SK-N-SH (cell line): ENCODE data around the gene SLC40A1. TPM values are rescaled to one million over a fixed set of nuclear protein-coding genes. Genes with fewer than 3 reads are reported as not detected.

Source experiments
- CTCF ChIA-PET: fragments of 300-600, 350-600 bp; formaldehyde crosslinking; extraction: SDS; loops from one replicate; lab custom pipeline; 2021; lab: Yijun Ruan, JAX
- POLR2A ChIA-PET: fragments of 350-600 bp; sonication (Branson Sonifier 250); formaldehyde crosslinking; extraction: SDS; loops from one replicate; lab custom pipeline; 2020; ENCODE audit warnings: antibody characterized with exemption, inconsistent platforms; lab: Yijun Ruan, JAX
- DNase-seq: peaks from one replicate; pipeline ENCODE4 v3.0.0; 2012
- H2AFZ ChIP-seq: fragments of 200-600 bp; sonication (generic); 2 replicates; pipeline ENCODE4 v1.8.1; 2016; ENCODE audit warnings: antibody characterized with exemption, mild to moderate bottlenecking, low read depth
- H3F3A ChIP-seq: fragments of 200-600 bp; sonication (generic); replicated peaks from 2 replicates; pipeline ENCODE3; 2016; ENCODE audit warnings: antibody characterized with exemption, mild to moderate bottlenecking; ENCODE audit not compliant: insufficient read depth
- H3K27ac ChIP-seq, 2 experiments: fragments of 200-500 bp in 1 of 2; fragments of 200-600 bp in 1 of 2; sonication (Bioruptor generic) in 1 of 2; sonication (generic), shearing (Covaris generic) in 1 of 2; 2 replicates each; pipeline versions ENCODE4 v1.5.1 to v1.6.1; 2014 to 2016; ENCODE audit warnings: low read depth in 2 of 2, inconsistent platforms in 1 of 2, low read length in 1 of 2, mild to moderate bottlenecking in 1 of 2, mixed read lengths in 1 of 2
- H3K27me3 ChIP-seq: fragments of 200-600 bp; sonication (generic), shearing (Covaris generic); 2 replicates; pipeline ENCODE4 v1.6.1; 2016; ENCODE audit warnings: mixed run types; ENCODE audit not compliant: insufficient read depth
- H3K36me3 ChIP-seq, 2 experiments: fragments of 200-500 bp in 1 of 2; fragments of 200-600 bp in 1 of 2; sonication (Bioruptor generic) in 1 of 2; sonication (generic) in 1 of 2; replicated peaks in 1 of 2; 2 replicates each; pipeline versions ENCODE3 to v1.5.1; 2014 to 2016; ENCODE audit warnings: low read length in 1 of 2, mild to moderate bottlenecking in 1 of 2; ENCODE audit not compliant: insufficient read depth in 2 of 2, control insufficient read depth in 1 of 2
- H3K4me1 ChIP-seq, 2 experiments: fragments of 200-500 bp in 1 of 2; fragments of 200-600 bp in 1 of 2; sonication (Bioruptor generic) in 1 of 2; sonication (generic), shearing (Covaris generic) in 1 of 2; 2 replicates each; pipeline versions ENCODE4 v1.5.1 to v1.6.1; 2014 to 2016; ENCODE audit warnings: low read depth in 1 of 2, low read length in 1 of 2, mixed run types in 1 of 2; ENCODE audit not compliant: insufficient read depth in 2 of 2, control insufficient read depth in 1 of 2
- H3K4me2 ChIP-seq: fragments of 200-600 bp; sonication (generic), shearing (Covaris generic); 2 replicates; pipeline ENCODE4 v1.6.1; 2017; ENCODE audit warnings: mixed run types
- H3K4me3 ChIP-seq, 2 experiments: fragments of 200-500 bp in 1 of 2; fragments of 200-600 bp in 1 of 2; sonication (Bioruptor generic) in 1 of 2; sonication (generic), shearing (Covaris generic) in 1 of 2; 2 replicates each; pipeline versions ENCODE4 v1.5.1 to v1.8.1; 2014 to 2016; ENCODE audit warnings: low read depth in 2 of 2, inconsistent platforms in 1 of 2, low read length in 1 of 2, mild to moderate bottlenecking in 1 of 2, mixed read lengths in 1 of 2, moderate library complexity in 1 of 2
- H3K79me2 ChIP-seq: fragments of 200-600 bp; sonication (generic); 2 replicates; pipeline ENCODE4 v1.8.1; 2017; ENCODE audit warnings: mild to moderate bottlenecking; ENCODE audit not compliant: insufficient read depth
- H3K9ac ChIP-seq: fragments of 200-600 bp; sonication (generic); 2 replicates; pipeline ENCODE4 v1.6.1; 2017; ENCODE audit warnings: mixed run types
- H3K9me2 ChIP-seq: fragments of 200-600 bp; sonication (generic); 2 replicates; pipeline ENCODE4 v1.6.1; 2017; ENCODE audit warnings: mixed run types
- H3K9me3 ChIP-seq: fragments of 200-600 bp; sonication (generic); 2 replicates; pipeline ENCODE4 v1.6.1; 2017; ENCODE audit warnings: mixed run types, mild to moderate bottlenecking, moderate library complexity
- H4K20me1 ChIP-seq: fragments of 200-600 bp; sonication (generic); 2 replicates; pipeline ENCODE4 v1.6.1; 2017; ENCODE audit warnings: mild to moderate bottlenecking, mixed run types; ENCODE audit not compliant: insufficient read depth
- ELF1 ChIP-seq: IDR thresholded peaks from 2 replicates; pipeline ENCODE4 v1.4.0; 2012
- EP300 ChIP-seq, 2 experiments: IDR thresholded peaks; 2 replicates each; pipeline versions ENCODE4 v1.4.0 to v1.6.1; 2012; ENCODE audit warnings: borderline replicate concordance in 1 of 2, low read depth in 1 of 2, low read length in 1 of 2
- FOXJ3 ChIP-seq: sonication (generic); formaldehyde crosslinking; IDR thresholded peaks from 2 replicates; pipeline ENCODE4 v1.5.1; 2020; ENCODE audit warnings: mild to moderate bottlenecking, missing genetic modification reagents
- FOXM1 ChIP-seq: IDR thresholded peaks from 2 replicates; pipeline ENCODE4 v1.4.0; 2012; ENCODE audit warnings: low read depth, mild to moderate bottlenecking
- GATA2 ChIP-seq: sonication (generic); formaldehyde crosslinking; IDR thresholded peaks from 2 replicates; pipeline ENCODE4 v1.5.0; 2020; ENCODE audit warnings: mild to moderate bottlenecking, missing genetic modification reagents
- JUND ChIP-seq: IDR thresholded peaks from 2 replicates; pipeline ENCODE4 v1.4.0; 2012
- MEF2A ChIP-seq: IDR thresholded peaks from 2 replicates; pipeline ENCODE4 v1.4.0; 2012; ENCODE audit warnings: low read depth, borderline replicate concordance
- MXI1 ChIP-seq: IDR thresholded peaks from 2 replicates; pipeline ENCODE4 v1.6.1; 2012; ENCODE audit warnings: mild to moderate bottlenecking, low read depth, low read length, improper control_type of control experiment
- NFIC ChIP-seq: IDR thresholded peaks from 2 replicates; pipeline ENCODE4 v1.4.0; 2012; ENCODE audit warnings: borderline replicate concordance
- POLR2AphosphoS5 ChIP-seq: IDR thresholded peaks from 2 replicates; pipeline ENCODE4 v1.6.1; 2012; ENCODE audit warnings: low read depth, low read length
- RFX5 ChIP-seq: IDR thresholded peaks from 2 replicates; pipeline ENCODE4 v1.6.1; 2012; ENCODE audit warnings: mild to moderate bottlenecking, improper control_type of control experiment, low read length
- SIN3A ChIP-seq: IDR thresholded peaks from 2 replicates; pipeline ENCODE4 v1.6.1; 2012; ENCODE audit warnings: low read depth, mild to moderate bottlenecking, low read length, moderate library complexity, borderline replicate concordance
- SMC3 ChIP-seq: IDR thresholded peaks from 2 replicates; pipeline ENCODE4 v1.6.1; 2012; ENCODE audit warnings: low read depth, low read length, improper control_type of control experiment
- TCF12 ChIP-seq: IDR thresholded peaks from 2 replicates; pipeline ENCODE4 v1.4.0; 2012
- TEAD4 ChIP-seq: IDR thresholded peaks from 2 replicates; pipeline ENCODE4 v1.4.0; 2012; ENCODE audit warnings: mild to moderate bottlenecking, borderline replicate concordance; ENCODE audit not compliant: insufficient read depth
- WGBS: methylation state at CpG from one replicate; pipeline ENCODE4 v1.1.6; 2017; ENCODE audit warnings: low lambda C conversion rate; 5-methylcytosine and 5-hydroxymethylcytosine counted together
- polyA plus RNA-seq, 3 experiments: library from polyadenylated mRNA; depleted of rRNA; stranded (reverse); fragments of >200 nt; gene quantifications; 2 replicates each; pipeline ENCODE4 v1.2.3, GENCODE V29; 2012
- TF ChIP-seq, protein P1 (sequence below): IDR thresholded peaks from 2 replicates; pipeline ENCODE4 v1.4.0; 2012; ENCODE audit warnings: low read depth, borderline replicate concordance
- TF ChIP-seq, protein P2 (sequence below): IDR thresholded peaks from 2 replicates; pipeline ENCODE4 v1.4.0; 2012; ENCODE audit warnings: low read depth, borderline replicate concordance
- TF ChIP-seq, protein P3 (sequence below): fragments of 150-350 bp; IDR thresholded peaks from 2 replicates; pipeline ENCODE4 v1.6.1; 2016; ENCODE audit warnings: mild to moderate bottlenecking, low read depth, low read length
- TF ChIP-seq, protein P4 (sequence below): fragments of 150-350 bp; IDR thresholded peaks from 2 replicates; pipeline ENCODE4 v1.6.1; 2017; ENCODE audit warnings: antibody characterized with exemption, low read length, low read depth, borderline replicate concordance

The SLC40A1 gene
- polyA plus RNA-seq, 1 of the 3 experiments (the other 2 are of a cell fraction), result 1.8 TPM

DNA sequence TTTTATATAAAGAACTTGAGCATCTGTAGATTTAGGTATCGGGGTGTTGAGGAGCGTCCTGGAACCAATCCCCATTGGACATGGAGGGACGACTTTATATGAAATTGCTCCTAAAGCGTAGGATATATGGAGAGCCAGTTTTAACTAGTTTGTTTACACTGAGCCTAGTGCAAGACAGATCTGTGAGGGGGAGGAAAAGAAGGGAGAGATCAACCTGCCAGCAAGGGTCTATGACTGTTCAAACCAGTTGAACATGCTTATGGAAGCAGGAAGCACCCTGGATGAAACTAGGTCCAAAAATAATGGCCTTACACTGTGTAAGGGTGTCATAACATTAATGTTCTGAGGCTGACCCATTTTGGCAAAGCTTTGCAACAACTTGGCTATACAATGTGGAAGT, 34.0 kb upstream of the SLC40A1 start:
- Histone ChIP-seq H3K36me3 (no peaks in the 10 kb centered on the region), H3K9me2 (no peaks in the 10 kb centered on the region), H3K79me2 (no peaks in the 10 kb centered on the region), H3K27me3 (no peaks in the 10 kb centered on the region), H3K27ac (no peak overlapping the region), H4K20me1 (no peaks in the 10 kb centered on the region), H3K4me2 (no peak overlapping the region), H3K9me3 (no peaks in the 10 kb centered on the region), H3K4me1 (peaks cover 9 to 12% of the 10 kb centered on the region in 2 experiments; a peak in 3 of 4 replicates)
- CTCF ChIA-PET, result interaction anchor here (2.4 kb wide), 1 partner anchor 47 kb away, joined by 11 read pairs; the partner anchor contains the start of gene ASNSD1
- DNase-seq, result no peak
- TF ChIP-seq ELF1, result no peak
- TF ChIP-seq, protein P1, sequence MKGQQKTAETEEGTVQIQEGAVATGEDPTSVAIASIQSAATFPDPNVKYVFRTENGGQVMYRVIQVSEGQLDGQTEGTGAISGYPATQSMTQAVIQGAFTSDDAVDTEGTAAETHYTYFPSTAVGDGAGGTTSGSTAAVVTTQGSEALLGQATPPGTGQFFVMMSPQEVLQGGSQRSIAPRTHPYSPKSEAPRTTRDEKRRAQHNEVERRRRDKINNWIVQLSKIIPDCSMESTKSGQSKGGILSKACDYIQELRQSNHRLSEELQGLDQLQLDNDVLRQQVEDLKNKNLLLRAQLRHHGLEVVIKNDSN, result no peak
- TF ChIP-seq RFX5, result no peak
- no peak for TF ChIP-seq FOXJ3 (CRISPR knock-in tag)
- TF ChIP-seq SMC3, result no peak
- TF ChIP-seq MEF2A, result no peak
- TF ChIP-seq, protein P2, sequence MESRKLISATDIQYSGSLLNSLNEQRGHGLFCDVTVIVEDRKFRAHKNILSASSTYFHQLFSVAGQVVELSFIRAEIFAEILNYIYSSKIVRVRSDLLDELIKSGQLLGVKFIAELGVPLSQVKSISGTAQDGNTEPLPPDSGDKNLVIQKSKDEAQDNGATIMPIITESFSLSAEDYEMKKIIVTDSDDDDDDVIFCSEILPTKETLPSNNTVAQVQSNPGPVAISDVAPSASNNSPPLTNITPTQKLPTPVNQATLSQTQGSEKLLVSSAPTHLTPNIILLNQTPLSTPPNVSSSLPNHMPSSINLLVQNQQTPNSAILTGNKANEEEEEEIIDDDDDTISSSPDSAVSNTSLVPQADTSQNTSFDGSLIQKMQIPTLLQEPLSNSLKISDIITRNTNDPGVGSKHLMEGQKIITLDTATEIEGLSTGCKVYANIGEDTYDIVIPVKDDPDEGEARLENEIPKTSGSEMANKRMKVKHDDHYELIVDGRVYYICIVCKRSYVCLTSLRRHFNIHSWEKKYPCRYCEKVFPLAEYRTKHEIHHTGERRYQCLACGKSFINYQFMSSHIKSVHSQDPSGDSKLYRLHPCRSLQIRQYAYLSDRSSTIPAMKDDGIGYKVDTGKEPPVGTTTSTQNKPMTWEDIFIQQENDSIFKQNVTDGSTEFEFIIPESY, result no peak
- TF ChIP-seq, protein P3, sequence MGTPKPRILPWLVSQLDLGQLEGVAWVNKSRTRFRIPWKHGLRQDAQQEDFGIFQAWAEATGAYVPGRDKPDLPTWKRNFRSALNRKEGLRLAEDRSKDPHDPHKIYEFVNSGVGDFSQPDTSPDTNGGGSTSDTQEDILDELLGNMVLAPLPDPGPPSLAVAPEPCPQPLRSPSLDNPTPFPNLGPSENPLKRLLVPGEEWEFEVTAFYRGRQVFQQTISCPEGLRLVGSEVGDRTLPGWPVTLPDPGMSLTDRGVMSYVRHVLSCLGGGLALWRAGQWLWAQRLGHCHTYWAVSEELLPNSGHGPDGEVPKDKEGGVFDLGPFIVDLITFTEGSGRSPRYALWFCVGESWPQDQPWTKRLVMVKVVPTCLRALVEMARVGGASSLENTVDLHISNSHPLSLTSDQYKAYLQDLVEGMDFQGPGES, result no peak
- no peak for TF ChIP-seq NFIC
- TF ChIP-seq TEAD4, result no peak
- TF ChIP-seq, protein P4, sequence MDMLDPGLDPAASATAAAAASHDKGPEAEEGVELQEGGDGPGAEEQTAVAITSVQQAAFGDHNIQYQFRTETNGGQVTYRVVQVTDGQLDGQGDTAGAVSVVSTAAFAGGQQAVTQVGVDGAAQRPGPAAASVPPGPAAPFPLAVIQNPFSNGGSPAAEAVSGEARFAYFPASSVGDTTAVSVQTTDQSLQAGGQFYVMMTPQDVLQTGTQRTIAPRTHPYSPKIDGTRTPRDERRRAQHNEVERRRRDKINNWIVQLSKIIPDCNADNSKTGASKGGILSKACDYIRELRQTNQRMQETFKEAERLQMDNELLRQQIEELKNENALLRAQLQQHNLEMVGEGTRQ, result no peak
- no peak for TF ChIP-seq GATA2 (CRISPR knock-in tag)
- no peak for TF ChIP-seq TCF12
- TF ChIP-seq SIN3A, result no peak
- no peak for TF ChIP-seq EP300 (IDR thresholded peaks at IDR 0.05; ENCODE audit: borderline replicate concordance in 1 of 2, low read depth in 1 of 2, low read length in 1 of 2)
- no peak for TF ChIP-seq JUND
- TF ChIP-seq POLR2AphosphoS5, result no peak
- TF ChIP-seq MXI1, result no peak
- no peak for TF ChIP-seq FOXM1
- TF ChIP-seq, all 33 proteins: peak for 0
- WGBS, result 92% methylated on average over 4 of the region's 4 CpGs
- Histone ChIP-seq H3K9ac (no peak overlapping the region), H3K4me3 (no peak overlapping the region), H3F3A (no peaks in the 10 kb centered on the region), H2AFZ (no peak overlapping the region)
- POLR2A ChIA-PET, result no interaction called here
